GM12891 (cell line): ENCODE measurements around the gene TPGS2.

Experiments
- POLR2A ChIP-seq: IDR thresholded peaks from 2 replicates; pipeline ENCODE4 v1.6.1; 2011; ENCODE audit warnings: low read depth, low read length, control low read depth
- POLR2AphosphoS5 ChIP-seq: IDR thresholded peaks from 2 replicates; pipeline ENCODE4 v1.6.1; 2011; ENCODE audit warnings: low read depth, low read length, control low read depth

DNA sequence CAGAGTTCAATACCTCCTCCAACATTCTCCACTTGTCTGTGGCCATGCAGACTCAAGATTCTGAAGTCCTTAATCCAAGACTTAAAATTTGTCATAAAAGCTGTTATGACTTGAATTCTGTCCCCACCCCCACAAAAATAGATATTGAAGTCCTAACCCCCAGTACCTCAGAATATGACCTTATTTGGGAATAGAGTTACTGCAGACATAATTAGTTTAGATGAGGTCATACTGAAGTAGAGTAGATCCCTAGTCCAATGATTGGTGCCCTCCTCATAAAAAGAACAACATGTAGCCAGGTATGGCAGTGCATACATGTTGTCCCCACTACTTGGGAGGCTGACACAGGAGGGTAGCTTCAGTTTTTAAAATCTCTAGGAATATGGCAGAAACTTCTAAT lies 9.2 kb downstream of the TPGS2 start:
- TF ChIP-seq POLR2A (no peak), POLR2AphosphoS5 (no peak)
